Activated T-cell treated with anti-CD3 and anti-CD28 coated beads, Interleukin-2, amount 50 U/mL, for 4 hours (primary cell): ENCODE data around the gene HNRNPL. TPM values are rescaled to one million over a fixed set of nuclear protein-coding genes. Genes with fewer than 3 reads are reported as not detected.
"Not testable (repeated sequence)": the region's sequence is repeated elsewhere in the genome, so short reads cannot be mapped to it uniquely, and the experiment has no call there.

Experiments used
- ATAC-seq, 2 donors: fragments of 200-7000 bp; cut with Tn5 transposase; one replicate each; pipeline ENCODE4 v1.10.0; 2021
- DNase-seq: peaks from one replicate; pipeline ENCODE4 v3.0.0-alpha.2; 2020
- H3K27me3 Mint-ChIP-seq: one replicate; pipeline ENCODE4 v1.8.0; 2021; ENCODE audit warnings: low read depth, mixed read lengths
- H3K36me3 Mint-ChIP-seq: one replicate; pipeline ENCODE4 v1.8.0; 2022; ENCODE audit warnings: mixed read lengths; ENCODE audit not compliant: insufficient read depth
- H3K4me1 Mint-ChIP-seq: one replicate; pipeline ENCODE4 v1.8.0; 2021; ENCODE audit warnings: low read depth, mixed read lengths
- H3K4me3 Mint-ChIP-seq: one replicate; pipeline ENCODE4 v1.8.0; 2021; ENCODE audit warnings: mild to moderate bottlenecking, moderate library complexity, mixed read lengths
- H3K9me3 Mint-ChIP-seq: one replicate; pipeline ENCODE4 v1.8.0; 2021; ENCODE audit warnings: mixed read lengths
- total RNA-seq, 3 donors: library from RNA; stranded (reverse); gene quantifications; one replicate each; pipeline ENCODE4 v1.2.1, GENCODE V29; 2021

Gene HNRNPL
- total RNA-seq, 3 donors from 2014 or later: 679 to 736 (median 698) TPM

- no peaks in the 10 kb centered on the region for H3K9me3 Mint-ChIP-seq
- ATAC-seq (no peak), DNase-seq (no peak)
- no peaks in the 10 kb centered on the region for H3K27me3 Mint-ChIP-seq
- H3K36me3 Mint-ChIP-seq: no peaks in the 10 kb centered on the region
- H3K4me1 Mint-ChIP-seq: peaks cover 34% of the 10 kb centered on the region
- H3K4me3 Mint-ChIP-seq: no peak overlapping the region
These were observed 7.0 kb upstream of the HNRNPL start for GRCh38 chr19:38856813-38857212.

- not testable (repeated sequence) for H3K9me3 Mint-ChIP-seq, H3K4me3 Mint-ChIP-seq, DNase-seq, H3K36me3 Mint-ChIP-seq, H3K27me3 Mint-ChIP-seq, ATAC-seq
- H3K4me1 Mint-ChIP-seq: peaks cover 42% of the 10 kb centered on the region
These were observed 6.0 kb upstream of the HNRNPL start for GRCh38 chr19:38855751-38856150.

GRCh38 chr19:38854961-38855360, 5.2 kb upstream of the HNRNPL start:
- not testable (repeated sequence) for DNase-seq, H3K36me3 Mint-ChIP-seq, H3K9me3 Mint-ChIP-seq, H3K27me3 Mint-ChIP-seq, H3K4me3 Mint-ChIP-seq, ATAC-seq
- peaks cover 44% of the 10 kb centered on the region for H3K4me1 Mint-ChIP-seq

GRCh38 chr19:38853214-38853613, 3.4 kb upstream of the HNRNPL start:
- peak overlapping the region; percentile 88 for H3K4me3 Mint-ChIP-seq
- no peak for DNase-seq
- H3K27me3 Mint-ChIP-seq: no peaks in the 10 kb centered on the region
- H3K36me3 Mint-ChIP-seq: peaks cover 9% of the 10 kb centered on the region
- ATAC-seq: no peak
- H3K9me3 Mint-ChIP-seq: no peaks in the 10 kb centered on the region
- H3K4me1 Mint-ChIP-seq: peaks cover 49% of the 10 kb centered on the region

- H3K36me3 Mint-ChIP-seq: peaks cover 16% of the 10 kb centered on the region
- no peaks in the 10 kb centered on the region for H3K27me3 Mint-ChIP-seq
- H3K4me1 Mint-ChIP-seq: peaks cover 49% of the 10 kb centered on the region
- H3K9me3 Mint-ChIP-seq: no peaks in the 10 kb centered on the region
- peak overlapping the region; percentile 88 for H3K4me3 Mint-ChIP-seq
- ATAC-seq (no peak), DNase-seq (peak; percentile 52)
These were observed 2.7 kb upstream of the HNRNPL start for GRCh38 chr19:38852231-38853044.

- no peaks in the 10 kb centered on the region for H3K9me3 Mint-ChIP-seq
- DNase-seq (peak; percentile 88), ATAC-seq (peak; percentile 7 to 9)
- peaks cover 48% of the 10 kb centered on the region for H3K4me1 Mint-ChIP-seq
- H3K27me3 Mint-ChIP-seq: no peaks in the 10 kb centered on the region
- peaks cover 19% of the 10 kb centered on the region for H3K36me3 Mint-ChIP-seq
- peak overlapping the region; percentile 97 for H3K4me3 Mint-ChIP-seq
These were observed 1.9 kb upstream of the HNRNPL start for GRCh38 chr19:38851622-38852230.

GRCh38 chr19:38850976-38851621, 1.3 kb upstream of the HNRNPL start:
- ATAC-seq (no peak), DNase-seq (peak; percentile 38)
- Mint-ChIP-seq H3K27me3 (no peaks in the 10 kb centered on the region), H3K4me1 (peaks cover 47% of the 10 kb centered on the region), H3K4me3 (peak overlapping the region; percentile 97), H3K36me3 (peaks cover 22% of the 10 kb centered on the region), H3K9me3 (no peaks in the 10 kb centered on the region)

GRCh38 chr19:38850436-38850975, 720 bp upstream of the HNRNPL start:
- peaks cover 53% of the 10 kb centered on the region for H3K4me1 Mint-ChIP-seq
- DNase-seq: peak; percentile 98
- H3K36me3 Mint-ChIP-seq: peaks cover 28% of the 10 kb centered on the region
- H3K4me3 Mint-ChIP-seq: peak overlapping the region; percentile 97
- no peaks in the 10 kb centered on the region for H3K9me3 Mint-ChIP-seq
- peak; percentile 72 to 75 for ATAC-seq
- no peaks in the 10 kb centered on the region for H3K27me3 Mint-ChIP-seq

GRCh38 chr19:38849147-38849859, 483 bp downstream of the HNRNPL start:
- Mint-ChIP-seq H3K36me3 (peaks cover 35% of the 10 kb centered on the region), H3K4me1 (peaks cover 63% of the 10 kb centered on the region), H3K9me3 (no peaks in the 10 kb centered on the region), H3K27me3 (no peaks in the 10 kb centered on the region), H3K4me3 (peak overlapping the region; percentile 97)
- ATAC-seq: peak; percentile 35 to 39
- peak; percentile 99 for DNase-seq

- H3K27me3 Mint-ChIP-seq: no peaks in the 10 kb centered on the region
- no peak for DNase-seq
- H3K4me1 Mint-ChIP-seq: peaks cover 69% of the 10 kb centered on the region
- H3K36me3 Mint-ChIP-seq: peaks cover 42% of the 10 kb centered on the region
- H3K4me3 Mint-ChIP-seq: peak overlapping the region; percentile 97
- ATAC-seq: no peak
- H3K9me3 Mint-ChIP-seq: no peaks in the 10 kb centered on the region
These were observed 1.3 kb downstream of the HNRNPL start for GRCh38 chr19:38848299-38849146.

GRCh38 chr19:38846097-38846496, 3.7 kb downstream of the HNRNPL start:
- H3K4me1 Mint-ChIP-seq: peaks cover 80% of the 10 kb centered on the region
- DNase-seq (no peak), ATAC-seq (no peak)
- no peak overlapping the region for H3K4me3 Mint-ChIP-seq
- H3K36me3 Mint-ChIP-seq: peaks cover 62% of the 10 kb centered on the region
- H3K27me3 Mint-ChIP-seq: no peaks in the 10 kb centered on the region
- no peaks in the 10 kb centered on the region for H3K9me3 Mint-ChIP-seq

- Mint-ChIP-seq H3K27me3 (no peaks in the 10 kb centered on the region), H3K36me3 (peaks cover 68% of the 10 kb centered on the region), H3K9me3 (no peaks in the 10 kb centered on the region), H3K4me3 (peak overlapping the region; percentile 45), H3K4me1 (peaks cover 80% of the 10 kb centered on the region)
- DNase-seq (no peak), ATAC-seq (no peak)
These were observed 4.3 kb downstream of the HNRNPL start for GRCh38 chr19:38845374-38846024.
